Activated CD4-positive, alpha-beta T cell treated with anti-CD3 and anti-CD28 coated beads, Interleukin-2, amount 50 U/mL, for 48 hours (primary cell): ENCODE measurements around the gene SNX2.
"Not testable (repeated sequence)": the region's sequence is repeated elsewhere in the genome, so short reads cannot be mapped to it uniquely, and the experiment has no call there.

Source experiments
- DNase-seq, 2 experiments: peaks; one replicate each; pipeline ENCODE4 v3.0.0-alpha.2; 2020

The SNX2 gene

DNA sequence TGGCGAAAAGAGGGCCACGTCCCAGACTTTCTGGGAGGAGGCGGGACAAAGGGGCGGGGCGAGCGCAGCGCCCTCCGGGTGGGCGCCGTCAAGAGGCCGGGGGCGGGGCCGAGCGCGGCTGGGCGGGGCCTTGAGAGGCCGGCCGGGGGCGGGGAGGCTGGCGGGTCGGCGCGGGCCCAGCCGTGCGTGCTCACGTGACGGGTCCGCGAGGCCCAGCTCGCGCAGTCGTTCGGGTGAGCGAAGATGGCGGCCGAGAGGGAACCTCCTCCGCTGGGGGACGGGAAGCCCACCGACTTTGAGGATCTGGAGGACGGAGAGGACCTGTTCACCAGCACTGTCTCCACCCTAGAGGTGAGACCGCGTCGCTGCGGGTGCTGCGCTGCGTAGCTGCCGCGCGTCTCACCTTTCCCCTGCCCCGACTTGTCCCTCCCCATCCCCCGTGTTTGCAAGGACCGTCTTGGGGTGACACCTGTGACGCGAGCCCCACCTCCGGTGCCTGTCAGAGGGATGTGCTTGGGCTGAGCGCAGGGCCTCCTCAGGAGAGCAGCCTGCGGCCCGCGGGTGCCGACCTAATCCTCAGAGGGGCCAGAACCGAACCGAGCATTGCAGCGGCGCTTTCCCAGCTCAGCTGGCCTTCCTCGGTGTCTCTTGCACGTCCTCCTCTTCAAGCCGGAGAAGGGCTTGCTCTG lies at the start of gene SNX2:
TSS of gene SNX2 (plus strand) at position 220 of the 689 bp plus-strand sequence. CDS start at position 244, 24 bp downstream.
- DNase-seq, result peak; percentile 90

GRCh38 chr5:122727112-122727541 lies 47.8 kb upstream of the SNX2 start:
- no peak for DNase-seq

- DNase-seq, result no peak
These were observed 44.8 kb upstream of the SNX2 start for GRCh38 chr5:122730037-122730436.

- DNase-seq, result no peak
These were observed 44.4 kb upstream of the SNX2 start for GRCh38 chr5:122730456-122730855.

DNA sequence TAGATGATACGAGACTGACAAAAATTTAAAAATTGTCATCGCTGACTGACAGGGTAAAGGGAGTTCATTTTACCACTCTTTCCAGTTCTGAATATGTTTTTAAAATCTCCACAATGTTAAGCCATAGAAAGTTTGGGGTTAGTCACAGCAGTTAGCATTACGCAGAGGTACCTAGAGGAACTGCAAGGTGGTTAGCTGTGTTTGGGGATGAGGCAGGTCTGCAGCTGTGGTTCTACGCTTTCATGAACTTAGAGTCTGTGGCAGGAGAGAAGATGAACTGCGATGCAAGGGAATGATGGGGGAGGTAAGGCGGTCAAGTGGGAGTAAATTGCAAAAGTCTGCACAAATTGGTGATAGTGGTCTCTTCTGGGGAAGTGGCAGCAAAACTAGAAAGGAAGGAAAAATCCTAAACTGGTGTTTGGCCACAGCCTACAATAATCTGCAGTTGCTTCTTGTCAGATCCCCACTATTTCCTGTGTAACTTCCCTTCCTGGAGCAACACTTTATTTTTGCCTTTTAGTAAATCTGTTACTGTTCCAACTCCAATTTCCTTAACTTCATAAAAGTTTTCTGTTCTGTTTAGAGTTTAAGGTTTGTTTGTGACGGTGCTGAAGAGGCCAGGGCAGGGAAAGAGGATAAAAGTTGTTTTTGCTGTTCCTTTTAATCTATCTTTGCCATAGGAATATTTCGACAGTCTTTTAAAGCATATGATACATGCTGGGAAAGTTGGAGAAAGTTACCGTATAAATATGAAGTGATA lies 38.6 kb upstream of the SNX2 start:
- no peak for DNase-seq

GRCh38 chr5:122738088-122738487 lies 36.8 kb upstream of the SNX2 start:
- DNase-seq, result no peak

DNA sequence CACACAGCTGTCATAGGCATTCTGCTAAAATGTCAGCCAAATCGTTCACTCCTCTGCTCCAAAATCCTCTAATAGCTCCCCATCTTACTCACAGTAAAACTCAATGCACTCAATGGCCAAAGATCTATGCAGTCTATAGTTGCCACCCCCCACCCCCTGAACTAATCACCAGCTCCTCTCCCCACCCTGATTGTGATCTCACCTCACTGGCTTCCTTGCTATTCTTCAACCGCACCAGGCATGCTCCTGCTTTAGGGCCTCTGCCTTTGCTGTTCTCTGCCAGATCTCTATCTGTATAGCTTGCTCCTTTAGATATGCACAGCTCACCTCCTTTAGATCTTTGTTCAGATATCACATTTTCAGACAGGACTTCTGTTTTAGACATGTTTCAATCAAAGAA lies 33.2 kb upstream of the SNX2 start:
- no peak for DNase-seq

DNA sequence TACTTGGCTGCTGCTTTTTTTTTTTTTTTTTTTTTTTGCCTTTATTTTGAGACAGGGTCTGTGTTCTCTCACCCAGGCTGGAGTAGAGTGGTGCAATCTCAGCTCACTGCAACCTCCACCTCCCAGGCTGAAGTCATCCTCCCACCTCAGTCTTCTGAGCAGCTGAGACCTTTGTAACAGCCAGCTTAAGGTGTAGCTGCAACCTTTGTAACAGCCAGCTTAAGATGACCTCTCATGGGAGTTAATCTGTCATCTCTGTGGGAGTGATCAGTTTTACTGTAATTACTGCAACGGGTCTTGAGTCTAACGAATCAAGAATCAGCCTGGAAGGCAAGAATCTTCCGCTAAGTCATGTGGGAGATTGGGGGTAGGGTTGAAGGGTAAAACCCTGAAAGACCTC lies 31.6 kb upstream of the SNX2 start:
- no peak for DNase-seq

DNA sequence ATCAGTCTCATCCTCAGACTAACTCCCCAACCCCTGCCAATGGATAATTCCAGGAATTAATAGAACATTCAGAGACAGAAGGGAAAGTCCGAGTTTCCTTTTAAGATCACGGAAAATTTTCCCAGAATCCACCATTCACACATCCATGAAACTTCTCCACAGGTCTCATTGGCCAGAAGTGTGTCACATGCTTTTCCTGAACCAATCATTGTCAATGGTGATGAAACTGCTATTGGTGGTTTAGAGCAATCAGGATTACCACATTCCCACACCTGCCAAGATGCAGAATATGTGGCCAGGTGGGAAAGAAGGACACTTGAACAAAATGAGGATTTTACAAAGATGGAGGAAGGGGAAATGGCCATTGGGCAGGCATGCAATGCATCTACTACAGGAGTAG lies 29.3 kb upstream of the SNX2 start:
- no peak for DNase-seq

- no peak for DNase-seq
These were observed 25.0 kb upstream of the SNX2 start for GRCh38 chr5:122749886-122750285.

DNA sequence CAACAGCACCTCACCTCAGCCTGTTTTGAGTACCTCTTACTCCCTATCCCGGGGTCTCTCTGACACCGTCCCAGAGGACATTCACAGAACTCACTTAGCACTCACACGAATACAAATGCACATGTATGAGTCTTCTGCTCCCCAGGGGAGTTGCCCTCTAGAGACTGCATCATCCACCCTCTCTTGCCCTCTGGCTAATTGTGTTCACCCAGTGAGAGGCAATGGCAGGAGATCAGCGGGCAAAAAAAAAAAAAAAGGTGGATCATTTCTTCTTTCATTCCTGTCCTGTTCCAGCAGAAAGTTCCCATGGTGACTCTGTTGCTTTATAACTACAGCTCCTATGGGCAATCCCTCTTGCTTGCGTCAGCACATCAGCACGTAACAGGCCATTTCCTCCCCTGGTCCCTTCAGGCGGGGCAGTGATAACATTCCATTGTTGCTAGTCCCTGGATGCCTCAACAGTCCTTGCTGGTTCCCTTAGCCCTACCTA lies 23.5 kb upstream of the SNX2 start:
- no peak for DNase-seq

DNA sequence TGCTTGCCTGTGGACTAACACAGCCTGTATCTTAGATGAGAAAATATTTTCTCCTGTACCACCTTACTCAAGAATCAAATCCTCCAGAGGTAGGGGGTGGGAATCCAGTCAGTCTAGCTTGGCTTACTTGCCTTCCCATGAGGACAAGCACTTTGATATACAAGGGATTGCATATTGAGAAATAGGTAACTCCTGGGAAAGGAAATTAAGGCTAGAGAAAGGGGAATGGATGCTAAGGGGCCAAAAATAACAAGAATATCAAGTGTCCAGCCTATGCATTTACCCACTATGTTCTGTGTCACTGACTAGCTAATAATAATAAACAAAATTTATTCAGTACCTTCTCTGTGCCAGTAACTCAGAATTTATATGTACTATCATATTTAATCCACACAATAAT lies 21.4 kb upstream of the SNX2 start:
- no peak for DNase-seq

GRCh38 chr5:122755783-122756182 lies 19.1 kb upstream of the SNX2 start:
- no peak for DNase-seq

DNA sequence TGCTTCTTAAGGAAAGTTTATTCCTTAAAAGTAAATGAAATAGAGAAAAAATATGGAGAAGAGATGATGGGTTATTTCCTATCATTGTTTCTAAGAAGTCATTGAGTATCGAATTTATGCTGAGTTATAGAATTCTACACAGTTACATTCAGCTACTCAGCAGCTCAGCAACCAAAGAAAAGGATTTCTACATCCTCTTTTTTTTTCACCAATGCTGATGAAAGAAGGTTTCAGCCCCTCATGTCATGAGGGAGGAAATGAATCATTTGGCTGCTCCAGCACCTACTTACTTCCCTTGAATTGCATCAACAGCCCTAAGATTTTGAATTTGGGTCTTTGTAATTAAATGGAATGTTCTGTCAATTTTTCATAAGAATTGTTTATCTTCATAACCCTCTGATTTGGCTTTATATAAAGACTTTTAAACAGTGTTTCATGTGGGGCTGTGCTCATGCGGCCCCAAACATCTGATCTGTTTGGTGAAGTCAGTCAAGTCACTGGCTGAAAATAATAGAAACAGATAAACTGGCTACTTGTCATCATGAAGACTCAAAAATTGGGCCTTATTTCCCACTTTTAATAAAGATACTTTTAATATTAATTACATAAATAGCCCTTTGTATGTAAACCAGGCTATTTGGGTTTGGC lies 18.5 kb upstream of the SNX2 start:
- no peak for DNase-seq

DNA sequence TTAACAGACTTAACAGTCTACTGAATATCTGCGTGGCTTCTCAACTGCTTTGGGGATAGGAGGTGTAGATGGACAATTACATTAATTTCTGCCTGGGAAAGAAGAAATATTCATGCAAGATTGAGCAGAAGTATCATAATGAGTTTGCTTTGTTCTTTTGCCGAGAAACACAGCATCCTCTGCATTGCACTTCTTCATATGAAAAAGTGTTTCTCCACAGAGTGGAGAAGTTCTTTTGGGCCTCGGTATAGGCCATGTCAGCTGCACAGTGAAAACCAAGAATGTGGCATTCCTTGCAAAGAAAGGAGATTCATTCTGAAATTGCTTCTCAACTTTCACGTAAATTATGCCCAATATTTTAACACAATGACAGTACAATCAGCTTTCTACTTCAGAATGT lies 17.6 kb upstream of the SNX2 start:
- no peak for DNase-seq

GRCh38 chr5:122759241-122760070 lies 15.4 kb upstream of the SNX2 start:
- no peak for DNase-seq

DNA sequence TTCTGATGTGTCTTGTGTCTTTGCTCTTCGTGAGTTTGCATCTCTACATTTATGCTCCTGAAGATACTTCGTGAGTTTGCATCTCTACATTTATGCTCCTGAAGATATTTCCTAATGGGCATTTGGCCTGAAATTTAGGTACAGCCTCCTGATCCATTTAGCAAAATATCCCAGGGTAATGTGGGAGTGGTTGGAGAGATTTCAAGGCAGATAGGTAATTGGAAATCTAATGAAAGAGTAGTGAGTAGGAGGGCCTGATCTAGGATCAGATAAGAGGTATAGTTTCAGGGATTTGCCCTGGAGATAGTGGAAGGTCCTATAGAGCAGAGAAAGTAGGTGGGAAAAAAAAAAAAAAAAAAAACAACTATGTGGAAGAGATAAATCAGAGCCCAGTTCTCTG lies 14.6 kb upstream of the SNX2 start:
- no peak for DNase-seq

DNA sequence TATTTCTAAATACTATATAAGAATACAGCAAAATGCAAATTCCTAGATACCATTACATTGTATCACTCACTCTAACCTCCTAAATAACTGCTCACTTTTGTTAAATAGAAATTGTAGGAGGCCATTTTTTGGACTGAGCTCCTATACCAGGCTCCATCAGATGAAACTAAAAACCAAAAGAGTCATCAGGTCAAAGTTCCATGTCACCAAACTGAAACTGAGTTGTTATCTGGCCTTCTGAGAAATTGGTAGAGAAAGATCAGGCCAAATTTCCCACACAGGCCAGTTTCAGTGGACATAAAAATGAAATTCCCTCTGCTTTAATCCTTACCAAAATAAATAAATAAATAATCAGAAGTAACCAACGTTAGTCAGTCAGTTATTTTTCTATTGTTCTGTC lies 13.8 kb upstream of the SNX2 start:
- DNase-seq, result no peak

- DNase-seq, result not testable (repeated sequence)
These were observed 13.0 kb upstream of the SNX2 start for GRCh38 chr5:122761896-122762295.

DNA sequence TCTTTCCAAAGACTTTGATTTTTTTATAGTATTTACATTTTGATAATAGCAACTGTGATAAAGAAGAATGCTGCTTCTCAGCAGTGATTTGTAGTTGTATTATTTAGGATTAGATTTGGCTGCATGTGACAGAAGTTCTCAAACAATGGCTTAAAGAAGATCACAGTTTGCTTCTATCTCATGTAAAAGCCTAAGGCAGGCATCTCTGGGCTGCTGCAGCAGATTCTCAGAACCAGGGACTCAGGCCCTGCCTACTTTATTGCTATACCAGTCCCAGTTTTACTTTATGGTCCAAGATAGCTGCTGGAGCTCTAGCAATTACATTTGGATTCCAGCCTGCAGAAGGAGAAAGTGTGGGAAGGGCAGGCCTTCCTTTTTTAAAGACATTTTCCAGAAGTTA lies 8.8 kb upstream of the SNX2 start:
- DNase-seq, result no peak

DNA sequence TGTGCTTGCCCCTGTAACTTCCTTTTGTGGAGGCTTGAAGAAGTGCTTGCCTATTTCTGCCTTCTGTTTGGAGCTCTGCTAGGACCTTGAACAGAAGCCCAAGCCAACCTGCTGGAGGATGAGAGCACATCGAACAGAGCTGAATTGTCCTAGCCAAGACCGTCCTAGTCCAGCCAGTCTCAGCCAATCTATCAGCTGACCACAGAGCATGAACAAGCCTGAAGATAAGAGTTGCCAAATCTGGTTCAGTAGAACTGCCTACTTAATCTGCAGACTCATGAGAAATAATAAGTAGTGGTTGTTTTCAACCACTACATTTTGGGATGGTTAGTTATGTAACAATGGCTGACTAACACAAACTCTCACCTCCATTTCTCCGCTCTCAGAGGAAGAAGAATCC lies 4.4 kb upstream of the SNX2 start:
- no peak for DNase-seq

GRCh38 chr5:122772446-122772845 lies 2.4 kb upstream of the SNX2 start:
- DNase-seq, result no peak

DNA sequence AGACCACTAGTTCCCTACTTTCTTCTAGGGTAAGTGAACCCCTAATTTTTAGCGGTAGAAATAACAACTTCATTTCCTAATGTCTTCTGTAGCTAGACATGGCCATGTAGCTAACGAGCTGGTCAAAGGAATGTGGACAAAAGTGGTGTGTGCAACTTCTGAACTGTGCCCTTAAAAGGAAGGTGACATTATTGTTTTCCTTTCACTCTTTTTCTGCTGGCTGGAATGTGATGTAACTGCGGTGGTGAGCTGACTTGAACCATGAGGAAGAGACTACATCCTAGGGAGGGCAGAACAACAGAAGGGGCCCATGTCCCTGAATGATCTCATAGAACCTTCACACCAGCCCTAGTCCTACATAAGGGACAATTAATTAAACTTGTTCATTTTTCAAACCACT lies 1.3 kb upstream of the SNX2 start:
- DNase-seq, result no peak
